Measurements from ENCODE around the gene ERGIC1. TPM values are rescaled to one million over a fixed set of nuclear protein-coding genes. Genes with fewer than 3 reads are reported as not detected.
"Not testable (repeated sequence)": the region's sequence is repeated elsewhere in the genome, so short reads cannot be mapped to it uniquely, and the experiment has no call there.

ERGIC1 gene
- total and polyA plus RNA-seq, 7 donors: 49.9 to 116 (median 53.9) TPM

GRCh38 chr5:172861461-172861860 is 27.4 kb downstream of the ERGIC1 start:
- intact Hi-C loops (cut with DNase I): loop anchor here (5.0 to 10.0 kb wide), 3 partner anchors 41 to 69 kb away; no protein-coding TSS in a partner anchor
- H3K36me3 ChIP-seq (ENCODE audit: insufficient read depth in 1 of 2, low read depth in 1 of 2): no peaks in the 10 kb centered on the region
- no peak for DNase-seq
- H3K9me3 ChIP-seq: no peaks in the 10 kb centered on the region
- H3K4me3 ChIP-seq: peak overlapping the region; percentile 2
- peak in 1 of 4 donors; percentile 3 for ATAC-seq
- no peaks in the 10 kb centered on the region for H3K27me3 ChIP-seq (ENCODE audit: insufficient read depth in 3 of 3, low read length in 2 of 3)
- peaks cover 79% of the 10 kb centered on the region for H3K4me1 ChIP-seq
- peak overlapping the region; percentile 92 for H3K27ac ChIP-seq
- 17 to 34% (median 30%) methylated on average over 5 of the region's 5 CpGs for WGBS, 3 donors
- no peak for TF ChIP-seq CTCF (IDR thresholded peaks at IDR 0.05)

GRCh38 chr5:172862165-172862801 is 28.2 kb downstream of the ERGIC1 start:
- WGBS, 3 donors: 40 to 63% (median 43%) methylated on average over 5 of the region's 5 CpGs
- H3K4me1 ChIP-seq: peaks cover 84% of the 10 kb centered on the region
- no peaks in the 10 kb centered on the region for H3K36me3 ChIP-seq (ENCODE audit: insufficient read depth in 1 of 2, low read depth in 1 of 2)
- H3K9me3 ChIP-seq: no peaks in the 10 kb centered on the region
- H3K4me3 ChIP-seq: no peak overlapping the region
- intact Hi-C loops (cut with DNase I): loop anchor here (5.0 to 10.0 kb wide), 3 partner anchors 40 to 70 kb away; no protein-coding TSS in a partner anchor
- peak in 1 of 4 donors; percentile 24 for ATAC-seq
- H3K27ac ChIP-seq: peak overlapping the region; percentile 92
- DNase-seq: no peak
- H3K27me3 ChIP-seq (ENCODE audit: insufficient read depth in 3 of 3, low read length in 2 of 3): no peaks in the 10 kb centered on the region
- no peak for TF ChIP-seq CTCF (IDR thresholded peaks at IDR 0.05)

- intact Hi-C loops (cut with DNase I): loop anchor here (5.0 to 10.0 kb wide), 3 partner anchors 38 to 72 kb away; no protein-coding TSS in a partner anchor
- not testable (repeated sequence) for H3K27me3 ChIP-seq (ENCODE audit: insufficient read depth in 3 of 3, low read length in 2 of 3); H3K36me3 ChIP-seq (ENCODE audit: insufficient read depth in 1 of 2, low read depth in 1 of 2); H3K9me3 ChIP-seq; ATAC-seq; DNase-seq; H3K4me3 ChIP-seq
- H3K4me1 ChIP-seq: peaks cover 87% of the 10 kb centered on the region
- peak overlapping the region; percentile 92 for H3K27ac ChIP-seq
- WGBS, 3 donors: 57 to 76% (median 58%) methylated on average over 4 of the region's 4 CpGs
Measured at GRCh38 chr5:172864171-172864570, 30.1 kb downstream of the ERGIC1 start.

- H3K4me1 ChIP-seq: peaks cover 87% of the 10 kb centered on the region
- H3K27me3 ChIP-seq (ENCODE audit: insufficient read depth in 3 of 3, low read length in 2 of 3): no peaks in the 10 kb centered on the region
- WGBS, 3 donors: 47 to 76% (median 47%) methylated on average over 7 of the region's 7 CpGs
- no peaks in the 10 kb centered on the region for H3K9me3 ChIP-seq
- intact Hi-C loops (cut with DNase I): loop anchor here (5.0 to 10.0 kb wide), 4 partner anchors 38 to 92 kb away; partner anchors contain the start of gene DUSP1 (in 1 of the 2)
- DNase-seq (no peak), ATAC-seq (no peak)
- no peak for TF ChIP-seq CTCF (IDR thresholded peaks at IDR 0.05)
- H3K27ac ChIP-seq: peak overlapping the region; percentile 95
- no peaks in the 10 kb centered on the region for H3K36me3 ChIP-seq (ENCODE audit: insufficient read depth in 1 of 2, low read depth in 1 of 2)
- no peak overlapping the region for H3K4me3 ChIP-seq
Measured at GRCh38 chr5:172864747-172865146, 30.7 kb downstream of the ERGIC1 start.

GRCh38 chr5:172866378-172866777 is 32.3 kb downstream of the ERGIC1 start:
- no peak for TF ChIP-seq CTCF (IDR thresholded peaks at IDR 0.05)
- intact Hi-C loops (cut with DNase I): loop anchor here in 1 of 2 donors (5.0 to 10.0 kb wide), 3 partner anchors 36 to 94 kb away; partner anchors contain the start of gene DUSP1
- Histone ChIP-seq H3K9me3 (no peaks in the 10 kb centered on the region), H3K4me3 (no peak overlapping the region), H3K27me3 (ENCODE audit: insufficient read depth in 3 of 3, low read length in 2 of 3) (no peaks in the 10 kb centered on the region), H3K4me1 (peaks cover 90% of the 10 kb centered on the region), H3K36me3 (ENCODE audit: insufficient read depth in 1 of 2, low read depth in 1 of 2) (no peaks in the 10 kb centered on the region), H3K27ac (peak overlapping the region; percentile 95)
- ATAC-seq (no peak), DNase-seq (peak in 1 of 2 donors; percentile 26)
- WGBS, 3 donors: 74 to 93% (median 87%) methylated on average over 4 of the region's 4 CpGs
